PFSK-1 (cell line): Measurements from ENCODE around the gene GLRX5.

ENCODE experiments used
- POLR2AphosphoS5 ChIP-seq: IDR thresholded peaks from 2 replicates; pipeline ENCODE4 v1.6.1; 2012; ENCODE audit warnings: low read depth, mild to moderate bottlenecking, control low read depth, low read length, moderate library complexity
- SIN3A ChIP-seq: IDR thresholded peaks from 2 replicates; pipeline ENCODE4 v1.6.1; 2012; ENCODE audit warnings: mild to moderate bottlenecking, low read length, moderate library complexity, borderline replicate concordance; ENCODE audit not compliant: insufficient read depth
- TAF1 ChIP-seq: IDR thresholded peaks from 2 replicates; pipeline ENCODE4 v1.6.1; 2012; ENCODE audit warnings: low read length, control low read depth, borderline replicate concordance; ENCODE audit not compliant: insufficient read depth

DNA sequence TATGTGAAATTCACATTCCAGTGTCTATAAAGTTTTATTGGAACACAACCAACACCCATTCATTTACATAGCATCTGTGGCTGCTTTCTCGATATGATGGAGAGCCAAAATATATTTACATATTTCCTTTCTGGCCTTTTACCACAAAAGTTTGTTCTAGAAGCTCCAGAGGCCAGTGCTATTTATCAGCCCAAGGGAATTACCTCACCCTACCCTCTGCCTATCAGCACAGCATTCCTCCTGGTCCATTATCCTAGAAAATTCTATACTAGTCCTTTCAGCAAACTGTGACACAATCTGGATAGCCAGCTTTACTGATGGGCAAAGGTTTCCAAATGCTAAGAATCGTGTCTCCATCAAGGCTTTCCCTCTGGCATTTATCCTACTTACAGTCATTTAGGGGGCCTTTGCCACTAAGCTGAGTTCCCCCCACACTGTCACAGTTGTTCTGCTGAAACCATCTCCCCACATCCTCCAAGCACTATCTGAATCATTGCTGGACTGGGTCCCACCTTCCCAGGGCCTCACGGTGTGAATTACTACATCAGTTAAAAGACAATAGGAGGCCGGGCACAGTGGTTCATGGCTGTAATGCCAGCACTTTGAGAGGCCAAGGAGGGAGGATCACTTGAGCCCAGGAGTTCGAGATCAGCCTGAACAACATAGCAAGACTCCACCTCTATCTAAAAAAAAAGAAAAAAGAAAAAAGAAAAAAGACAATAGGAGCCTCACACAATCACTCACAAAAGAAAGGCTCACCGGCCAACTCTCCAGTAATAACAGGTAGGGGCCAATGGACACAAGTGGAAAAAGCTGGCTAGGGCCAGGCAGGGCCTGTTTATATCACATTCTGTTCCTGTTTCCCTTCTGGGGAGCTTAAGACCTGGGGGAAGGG lies 30.5 kb upstream of the GLRX5 start:
- no peak for TF ChIP-seq TAF1
- no peak for TF ChIP-seq POLR2AphosphoS5
- TF ChIP-seq SIN3A: no peak
